Ascending aorta (tissue), 2 donors: Measurements from ENCODE around the gene TYMS. TPM values are rescaled to one million over a fixed set of nuclear protein-coding genes. Genes with fewer than 3 reads are reported as not detected.

Source experiments
- DNase-seq, 2 donors: peaks; one replicate each; pipeline ENCODE4 v3.0.0-alpha.2; 2019; ENCODE audit warnings: low spot score in 2 of 2
- H3K27ac ChIP-seq, 2 donors: fragments of 200-600 bp; sonication (generic); one replicate each; pipeline ENCODE4 v1.5.1; 2016 to 2017; ENCODE audit warnings: mild to moderate bottlenecking in 1 of 2
- H3K27me3 ChIP-seq: fragments of 200-600 bp; sonication (generic); one replicate; pipeline ENCODE4 v1.5.1; 2017
- H3K36me3 ChIP-seq, 2 donors: fragments of 200-600 bp; sonication (generic); one replicate each; pipeline ENCODE4 v1.5.1; 2016
- H3K4me1 ChIP-seq, 2 donors: fragments of 200-600 bp; sonication (generic); one replicate each; pipeline ENCODE4 v1.5.1; 2016 to 2017; ENCODE audit warnings: mild to moderate bottlenecking in 1 of 2
- H3K4me3 ChIP-seq, 2 donors: fragments of 200-600 bp; sonication (generic); one replicate each; pipeline ENCODE4 v1.5.1; 2016 to 2017; ENCODE audit warnings: mild to moderate bottlenecking in 1 of 2
- H3K9me3 ChIP-seq, 2 donors: fragments of 200-600 bp; sonication (generic); one replicate each; pipeline ENCODE4 v1.5.1; 2016
- intact Hi-C: fragments of 100-400 bp; cut with DNase I; formaldehyde crosslinking; loops from one replicate; pipeline ENCODE4 v1.15.1; 2023
- total RNA-seq: library from RNA; depleted of rRNA; stranded (reverse); fragments of >200 nt; gene quantifications from one replicate; pipeline ENCODE4 v1.1.0, GENCODE V29; 2016
- TF ChIP-seq, protein P1 (sequence below), 3 experiments: fragments of 200-600 bp in 2 of 3; fragments of 450-650 bp in 1 of 3; sonication (generic) in 2 of 3; IDR thresholded peaks; one replicate each; pipeline ENCODE4 v1.5.1; 2016 to 2019; ENCODE audit warnings: antibody characterized with exemption in 3 of 3, mild to moderate bottlenecking in 1 of 3, moderate library complexity in 1 of 3

Gene TYMS
- total RNA-seq, 1 donor from 2014 or later: 0.53 TPM

DNA sequence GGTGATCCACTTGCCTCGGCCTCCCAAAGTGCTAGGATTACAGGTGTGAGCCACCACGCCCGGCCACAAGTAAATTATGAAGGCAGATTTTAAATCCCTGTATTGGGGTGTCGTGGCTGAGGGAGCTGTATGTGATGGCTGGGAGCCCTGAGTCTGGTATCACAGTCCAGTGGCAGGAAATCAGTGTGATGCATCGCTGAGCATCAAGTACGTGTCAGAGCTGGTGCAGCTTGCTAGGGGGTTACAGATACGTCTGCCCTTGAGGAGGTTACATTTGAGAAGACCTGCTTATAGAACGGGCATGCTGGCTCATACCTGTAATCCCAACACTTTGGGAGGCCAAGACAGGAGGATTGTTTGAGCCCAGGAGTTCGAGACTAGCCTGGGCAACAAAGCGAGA lies 50.6 kb downstream of the TYMS start:
- Histone ChIP-seq H3K27ac (no peak overlapping the region), H3K4me1 (no peaks in the 10 kb centered on the region), H3K4me3 (no peak overlapping the region), H3K9me3 (no peaks in the 10 kb centered on the region), H3K27me3 (no peaks in the 10 kb centered on the region), H3K36me3 (peaks cover 4 to 14% of the 10 kb centered on the region in 2 donors)
- intact Hi-C loops: no loop called here
- TF ChIP-seq, protein P1, sequence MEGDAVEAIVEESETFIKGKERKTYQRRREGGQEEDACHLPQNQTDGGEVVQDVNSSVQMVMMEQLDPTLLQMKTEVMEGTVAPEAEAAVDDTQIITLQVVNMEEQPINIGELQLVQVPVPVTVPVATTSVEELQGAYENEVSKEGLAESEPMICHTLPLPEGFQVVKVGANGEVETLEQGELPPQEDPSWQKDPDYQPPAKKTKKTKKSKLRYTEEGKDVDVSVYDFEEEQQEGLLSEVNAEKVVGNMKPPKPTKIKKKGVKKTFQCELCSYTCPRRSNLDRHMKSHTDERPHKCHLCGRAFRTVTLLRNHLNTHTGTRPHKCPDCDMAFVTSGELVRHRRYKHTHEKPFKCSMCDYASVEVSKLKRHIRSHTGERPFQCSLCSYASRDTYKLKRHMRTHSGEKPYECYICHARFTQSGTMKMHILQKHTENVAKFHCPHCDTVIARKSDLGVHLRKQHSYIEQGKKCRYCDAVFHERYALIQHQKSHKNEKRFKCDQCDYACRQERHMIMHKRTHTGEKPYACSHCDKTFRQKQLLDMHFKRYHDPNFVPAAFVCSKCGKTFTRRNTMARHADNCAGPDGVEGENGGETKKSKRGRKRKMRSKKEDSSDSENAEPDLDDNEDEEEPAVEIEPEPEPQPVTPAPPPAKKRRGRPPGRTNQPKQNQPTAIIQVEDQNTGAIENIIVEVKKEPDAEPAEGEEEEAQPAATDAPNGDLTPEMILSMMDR (IDR thresholded peaks at IDR 0.05): no peak
- DNase-seq: no peak

DNA sequence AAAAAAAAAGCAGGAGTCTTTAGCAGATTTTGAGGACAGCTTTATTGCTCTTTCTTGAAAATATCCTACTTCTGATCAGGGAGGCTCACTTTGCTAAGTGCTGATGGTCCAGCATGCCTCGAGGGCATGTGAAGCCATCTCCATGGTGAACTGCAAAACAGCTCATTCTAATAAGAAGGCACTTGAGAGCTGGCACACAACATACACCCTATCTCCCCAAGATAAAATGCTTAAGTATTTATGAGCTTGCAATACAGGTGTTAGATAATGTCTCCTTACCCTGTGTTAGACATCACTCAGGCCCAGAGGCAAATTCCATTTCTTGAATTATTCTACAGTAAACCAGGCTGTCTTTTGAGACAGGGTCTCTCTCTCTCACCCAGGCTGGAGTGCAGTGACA lies 52.3 kb downstream of the TYMS start:
- TF ChIP-seq, protein P1 (IDR thresholded peaks at IDR 0.05): no peak
- Histone ChIP-seq H3K4me3 (no peak overlapping the region), H3K4me1 (no peaks in the 10 kb centered on the region), H3K9me3 (no peaks in the 10 kb centered on the region), H3K27ac (no peak overlapping the region), H3K36me3 (peaks cover 4 to 10% of the 10 kb centered on the region in 2 donors), H3K27me3 (no peaks in the 10 kb centered on the region)
- no peak for DNase-seq
- intact Hi-C loops: loop anchor here (5.0 kb wide), 3 partner anchors 442 to 1948 kb away; partner anchors contain the start of genes SMCHD1, THOC1 and USP14

DNA sequence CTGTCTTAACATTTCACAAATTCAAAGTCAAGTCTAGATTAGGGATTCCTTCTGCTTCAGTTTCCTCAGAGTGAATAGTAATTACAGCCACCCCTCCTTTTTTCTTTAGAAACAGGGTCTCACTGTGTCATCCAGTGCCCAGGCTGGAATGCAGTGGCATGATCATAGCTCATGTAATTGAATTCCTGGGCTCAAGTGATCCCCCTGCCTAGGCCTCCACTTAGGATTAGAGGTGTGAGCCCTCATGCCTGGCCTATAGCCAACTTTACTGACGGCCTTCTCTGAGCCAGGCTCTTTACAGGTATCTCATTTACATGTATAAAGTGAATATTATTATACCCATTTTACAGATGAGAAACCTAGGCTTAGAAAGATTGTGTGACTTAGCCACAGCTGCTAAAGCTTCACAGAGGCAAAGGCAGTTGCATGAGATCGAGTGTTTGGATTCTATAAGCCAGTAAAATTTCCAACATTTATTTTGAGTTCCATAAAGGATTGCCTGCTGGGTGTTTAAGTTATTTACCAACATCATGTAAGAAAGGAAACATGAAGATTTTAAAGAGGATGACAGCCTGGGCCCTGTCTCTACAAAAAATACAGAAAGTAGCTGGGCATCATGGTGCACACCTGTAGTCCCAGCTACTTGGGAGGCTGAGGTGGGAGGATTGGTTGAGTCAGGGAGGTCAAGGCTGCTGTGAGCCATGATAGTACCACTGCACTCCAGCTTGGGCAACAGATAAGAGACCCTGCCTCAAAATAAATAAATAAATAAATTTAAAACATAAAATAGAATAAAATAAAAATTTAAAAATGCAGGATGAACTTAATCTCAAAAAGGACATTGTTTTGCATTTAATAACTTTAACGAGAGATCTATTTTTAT lies 53.2 kb downstream of the TYMS start:
- Histone ChIP-seq H3K27me3 (no peaks in the 10 kb centered on the region), H3K4me3 (peak overlapping the region; percentile 63 to 97), H3K27ac (no peak overlapping the region), H3K9me3 (no peaks in the 10 kb centered on the region), H3K4me1 (no peaks in the 10 kb centered on the region), H3K36me3 (peaks cover 4% of the 10 kb centered on the region in 2 donors)
- TF ChIP-seq, protein P1 (IDR thresholded peaks at IDR 0.05): no peak
- intact Hi-C loops: loop anchor here (5.0 kb wide), 3 partner anchors 443 to 1947 kb away; partner anchors contain the start of genes SMCHD1, THOC1 and USP14
- DNase-seq: no peak

DNA sequence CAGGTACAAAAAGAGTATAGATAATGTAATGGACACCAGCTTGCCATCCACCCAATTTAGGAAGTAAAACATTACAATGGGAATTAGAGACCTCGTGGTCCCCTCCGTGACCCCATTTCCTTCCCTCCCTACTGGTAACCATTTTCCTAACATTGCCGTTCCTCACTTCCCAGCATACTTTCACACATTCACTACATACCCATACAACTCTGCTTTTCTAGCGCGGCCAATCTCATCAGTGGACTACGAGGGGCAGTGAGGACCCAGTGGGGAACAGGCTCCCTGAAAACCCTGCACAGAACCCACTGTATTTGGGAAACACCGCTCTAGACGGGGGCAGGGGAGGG lies 53.8 kb downstream of the TYMS start:
- TF ChIP-seq, protein P1 (IDR thresholded peaks at IDR 0.05): no peak
- DNase-seq: no peak
- Histone ChIP-seq H3K4me3 (peak overlapping the region; percentile 63 to 97), H3K27ac (peak overlapping the region; percentile 74 to 82), H3K9me3 (no peaks in the 10 kb centered on the region), H3K4me1 (no peaks in the 10 kb centered on the region), H3K27me3 (no peaks in the 10 kb centered on the region), H3K36me3 (no peaks in the 10 kb centered on the region)
- intact Hi-C loops: loop anchor here (5.0 kb wide), 3 partner anchors 444 to 1946 kb away; partner anchors contain the start of genes SMCHD1, THOC1 and USP14

DNA sequence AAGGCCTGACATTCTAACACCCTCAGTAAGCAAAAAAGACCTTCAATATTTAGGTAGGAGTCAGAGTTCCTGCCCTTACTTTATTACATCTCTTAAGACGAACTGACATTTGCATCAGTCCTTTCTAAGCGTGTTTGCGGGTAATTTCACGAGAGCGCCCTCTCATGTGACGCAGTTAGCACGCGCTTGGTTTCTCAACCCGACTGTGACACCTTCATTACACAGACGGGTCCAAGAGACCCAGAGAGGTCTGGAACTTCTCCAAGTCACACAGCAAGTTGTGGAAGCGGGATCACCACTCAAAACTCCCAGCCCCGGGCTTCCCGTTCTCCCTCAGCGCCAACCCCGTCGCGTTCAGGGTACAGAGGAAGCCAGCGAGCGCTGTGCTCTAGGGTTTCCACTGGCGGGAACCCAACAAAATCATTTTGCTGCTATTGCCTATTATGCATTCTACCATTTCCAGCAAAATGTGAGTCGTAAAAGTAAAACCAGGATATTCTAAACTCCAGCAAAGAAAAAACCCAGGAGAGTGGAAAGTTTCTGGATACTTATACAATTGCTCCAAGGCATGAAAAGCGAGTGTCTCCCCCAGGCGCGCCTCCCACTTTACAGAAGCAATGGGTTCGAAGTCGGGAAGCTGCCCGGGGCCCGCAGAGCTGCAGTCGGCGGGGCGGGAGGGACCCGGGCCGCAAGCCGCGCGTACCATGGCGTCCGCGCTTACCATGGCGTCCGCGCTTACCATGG lies 54.4 kb downstream of the TYMS start:
- Histone ChIP-seq H3K27me3 (no peaks in the 10 kb centered on the region), H3K4me1 (no peaks in the 10 kb centered on the region), H3K4me3 (peak overlapping the region; percentile 63 to 97), H3K36me3 (no peaks in the 10 kb centered on the region), H3K9me3 (no peaks in the 10 kb centered on the region), H3K27ac (peak overlapping the region; percentile 74 to 82)
- TF ChIP-seq, protein P1 (IDR thresholded peaks at IDR 0.05): no peak
- intact Hi-C loops: loop anchor here (2.0 to 5.0 kb wide), 4 partner anchors 101 to 1945 kb away; partner anchors contain the start of genes SMCHD1, THOC1, USP14 and YES1
- DNase-seq: peak; percentile 63 to 89
